Skeletal muscle tissue (tissue), 4 donors: ENCODE results near the gene KCP. TPM values are rescaled to one million over a fixed set of nuclear protein-coding genes. Genes with fewer than 3 reads are reported as not detected.

Source experiments
- H3K27ac ChIP-seq: one replicate; pipeline ENCODE4 v1.7.0; 2013; ENCODE audit warnings: mild to moderate bottlenecking, low read depth, low read length, inconsistent platforms
- H3K27me3 ChIP-seq, 3 donors: one replicate each; pipeline ENCODE4 v1.7.0; 2013; ENCODE audit warnings: low read length in 3 of 3; ENCODE audit not compliant: control insufficient read depth in 3 of 3, insufficient read depth in 3 of 3
- H3K36me3 ChIP-seq, 3 donors: one replicate each; pipeline ENCODE4 v1.7.0; 2013; ENCODE audit warnings: low read length in 3 of 3; ENCODE audit not compliant: control insufficient read depth in 3 of 3, insufficient read depth in 3 of 3
- H3K4me1 ChIP-seq, 3 donors: one replicate each; pipeline ENCODE4 v1.7.0; 2013; ENCODE audit warnings: low read length in 3 of 3, mild to moderate bottlenecking in 3 of 3; ENCODE audit not compliant: control insufficient read depth in 3 of 3, insufficient read depth in 3 of 3
- H3K4me3 ChIP-seq, 3 donors: one replicate each; pipeline ENCODE4 v1.7.0; 2013; ENCODE audit warnings: low read length in 3 of 3
- H3K9ac ChIP-seq, 3 donors: one replicate each; pipeline ENCODE4 v1.7.0; 2013; ENCODE audit warnings: low read length in 3 of 3, mild to moderate bottlenecking in 3 of 3, moderate library complexity in 2 of 3, low read depth in 1 of 3
- H3K9me3 ChIP-seq, 3 donors: one replicate each; pipeline ENCODE4 v1.7.0; 2013; ENCODE audit warnings: low read length in 3 of 3; ENCODE audit not compliant: control insufficient read depth in 3 of 3
- total RNA-seq: library from RNA; depleted of rRNA; stranded (reverse); fragments of >200 nt; gene quantifications from one replicate; pipeline ENCODE4 v1.2.3, GENCODE V29; 2014
- donor health status: Osteomylitis.

KCP gene
- under 0.01 TPM for total RNA-seq

DNA sequence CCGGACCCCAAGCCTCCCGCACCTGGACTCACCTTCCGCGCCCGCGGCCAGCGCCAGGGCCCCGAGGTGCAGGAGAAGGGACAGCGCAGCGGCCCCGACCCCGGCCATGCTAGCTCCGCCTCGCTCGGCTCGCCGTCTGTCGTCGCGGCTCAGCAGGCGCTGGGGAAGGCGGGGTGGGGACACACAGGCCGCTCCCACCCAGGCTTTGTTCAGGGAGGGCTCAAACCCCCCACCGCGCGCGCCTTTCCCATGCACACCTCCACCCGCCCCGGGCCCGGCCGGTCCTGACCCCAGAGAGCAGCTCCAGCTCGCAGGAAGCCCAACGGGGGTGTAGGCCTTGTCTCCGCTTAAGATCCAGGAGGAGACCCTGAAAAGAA lies at the start of gene KCP:
TSS of gene KCP (minus strand) at position 141 of the 377 bp plus-strand sequence. CDS start at position 108, 33 bp downstream.
- H3K27me3 ChIP-seq: peaks cover 46 to 57% (median 56%) of the 10 kb centered on the region in 3 donors
- H3K27ac ChIP-seq: peak within 1 kb of the TSS; percentile 25

DNA sequence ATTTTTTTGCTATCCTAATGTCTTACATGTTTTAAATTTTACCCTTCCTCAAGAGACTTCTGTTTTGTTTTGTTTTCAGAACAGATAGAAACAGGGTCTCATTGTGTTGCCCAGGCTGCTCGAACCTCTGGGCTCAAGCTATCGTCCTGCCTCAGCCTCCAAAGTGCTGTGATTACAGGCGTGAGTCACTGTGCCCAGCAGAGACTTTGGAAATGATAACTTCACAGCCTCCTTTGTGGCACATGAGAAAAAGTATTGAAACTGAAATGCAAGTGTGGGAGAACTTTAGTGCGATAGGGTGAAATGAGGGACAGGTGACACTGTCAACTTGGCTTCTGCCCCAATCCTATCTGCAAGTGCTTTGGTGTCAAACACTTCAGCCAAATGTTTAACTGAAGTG lies 48.8 kb upstream of the KCP start:
- H3K4me3 ChIP-seq: no peak overlapping the region
- H3K4me1 ChIP-seq: no peaks in the 10 kb centered on the region
- no peak overlapping the region for H3K9ac ChIP-seq
- no peaks in the 10 kb centered on the region for H3K27me3 ChIP-seq
- H3K9me3 ChIP-seq: no peaks in the 10 kb centered on the region
- H3K27ac ChIP-seq: no peak overlapping the region
- peaks cover 24 to 47% (median 36%) of the 10 kb centered on the region in 3 donors for H3K36me3 ChIP-seq

More for the DNA sequence above, at the start of gene KCP:
- Histone ChIP-seq H3K9me3 (no peaks in the 10 kb centered on the region), H3K9ac (peak within 1 kb of the TSS; percentile 10 to 40 (median 14)), H3K4me1 (peaks cover 0 to 6% (median 2%) of the 10 kb centered on the region in 3 donors), H3K4me3 (peak within 1 kb of the TSS in 1 of 3 donors; percentile 29), H3K36me3 (no peaks in the 10 kb centered on the region)

DNA sequence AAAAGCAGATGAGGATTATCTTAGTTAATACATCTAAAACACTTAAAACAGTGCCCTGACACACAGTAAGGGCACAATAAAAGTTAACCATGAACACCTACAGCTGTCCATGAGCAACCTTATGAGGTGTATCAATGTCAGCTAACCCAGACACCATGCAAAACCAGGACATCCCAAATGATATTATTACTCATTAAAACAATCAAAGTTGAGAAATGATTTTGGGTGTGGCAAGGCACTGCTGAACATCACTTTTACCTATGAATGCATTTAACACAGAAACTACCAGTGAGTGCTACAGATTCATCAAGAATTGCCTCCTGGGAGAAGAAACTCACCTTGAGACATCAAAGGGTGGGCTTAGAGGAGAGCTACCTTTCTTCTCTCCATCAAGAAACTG lies 45.5 kb upstream of the KCP start:
- Histone ChIP-seq H3K4me1 (no peaks in the 10 kb centered on the region), H3K36me3 (peaks cover 27 to 62% (median 46%) of the 10 kb centered on the region in 3 donors), H3K27ac (no peak overlapping the region), H3K4me3 (no peak overlapping the region), H3K9ac (no peak overlapping the region), H3K27me3 (no peaks in the 10 kb centered on the region), H3K9me3 (no peaks in the 10 kb centered on the region)

DNA sequence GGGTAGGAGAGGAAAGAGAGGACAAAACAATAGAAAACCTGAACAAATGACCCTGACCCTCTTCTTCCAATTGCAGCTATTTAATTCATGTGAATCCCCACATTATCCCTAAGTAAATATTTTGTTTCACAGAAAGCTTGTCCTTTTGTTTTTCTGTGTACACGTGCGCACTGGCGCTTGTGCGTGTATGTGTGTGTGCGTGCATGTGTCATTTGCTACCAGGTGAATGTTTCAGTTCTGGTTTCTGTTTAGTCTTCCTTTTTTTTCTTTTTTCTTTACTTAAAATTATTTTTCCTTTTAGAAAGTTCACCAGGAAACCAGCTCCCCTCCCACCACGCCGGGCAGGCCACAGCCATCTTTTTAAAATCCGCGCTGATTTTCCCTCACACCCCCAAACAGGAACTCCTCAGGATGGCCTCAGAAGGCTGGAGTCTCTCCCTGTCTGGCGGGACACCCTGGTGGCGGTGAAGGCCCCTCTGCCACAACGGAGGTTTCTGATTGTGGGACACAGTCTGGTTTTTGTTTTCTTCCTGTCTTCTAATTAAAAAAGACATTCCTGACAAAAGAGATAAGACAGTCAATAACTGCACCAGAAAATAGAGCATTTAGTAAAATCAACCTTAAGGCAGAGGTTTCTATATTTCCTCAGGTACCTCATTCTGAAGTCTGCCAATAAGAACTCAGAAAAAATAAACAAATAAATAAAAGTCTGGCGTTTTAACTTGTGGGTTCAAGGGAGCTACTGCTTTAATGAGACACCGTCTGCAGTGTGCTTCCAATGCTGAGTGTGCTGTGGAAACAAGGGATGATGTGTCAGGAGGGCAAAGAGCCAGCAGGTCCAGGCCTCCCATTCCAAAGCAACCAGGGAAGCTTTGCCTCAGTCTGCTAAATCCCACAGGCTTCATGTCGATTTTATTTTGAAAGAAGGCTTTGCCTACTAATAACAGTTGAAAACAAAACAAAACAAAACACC lies 44.6 kb upstream of the KCP start:
- Histone ChIP-seq H3K27me3 (no peaks in the 10 kb centered on the region), H3K36me3 (peaks cover 27 to 59% (median 46%) of the 10 kb centered on the region in 3 donors), H3K27ac (no peak overlapping the region)

DNA sequence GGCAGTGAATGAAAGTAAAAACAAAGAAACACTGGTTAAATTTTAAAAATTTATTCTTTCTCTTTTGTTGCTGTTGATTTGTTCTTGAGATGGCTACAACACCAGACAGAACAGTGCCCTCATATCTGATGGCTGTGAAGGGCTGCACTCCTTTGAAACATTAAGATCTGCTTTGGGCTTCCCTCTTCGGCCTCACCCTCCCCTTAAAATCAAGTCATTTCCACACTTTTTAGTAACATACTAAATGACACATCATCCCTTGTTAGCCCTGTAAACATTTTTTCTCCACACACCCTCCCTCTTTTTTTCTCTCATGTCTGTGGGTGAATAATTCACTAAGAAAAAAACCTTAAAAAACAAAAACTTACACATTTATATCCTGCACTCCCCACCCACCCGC lies 43.6 kb upstream of the KCP start:
- Histone ChIP-seq H3K36me3 (peaks cover 22 to 54% (median 43%) of the 10 kb centered on the region in 3 donors), H3K4me1 (no peaks in the 10 kb centered on the region), H3K27ac (no peak overlapping the region)

More for the DNA sequence above, 44.6 kb upstream of the KCP start:
- no peak overlapping the region for H3K9ac ChIP-seq
- no peaks in the 10 kb centered on the region for H3K9me3 ChIP-seq
- no peaks in the 10 kb centered on the region for H3K4me1 ChIP-seq
- H3K4me3 ChIP-seq: no peak overlapping the region

DNA sequence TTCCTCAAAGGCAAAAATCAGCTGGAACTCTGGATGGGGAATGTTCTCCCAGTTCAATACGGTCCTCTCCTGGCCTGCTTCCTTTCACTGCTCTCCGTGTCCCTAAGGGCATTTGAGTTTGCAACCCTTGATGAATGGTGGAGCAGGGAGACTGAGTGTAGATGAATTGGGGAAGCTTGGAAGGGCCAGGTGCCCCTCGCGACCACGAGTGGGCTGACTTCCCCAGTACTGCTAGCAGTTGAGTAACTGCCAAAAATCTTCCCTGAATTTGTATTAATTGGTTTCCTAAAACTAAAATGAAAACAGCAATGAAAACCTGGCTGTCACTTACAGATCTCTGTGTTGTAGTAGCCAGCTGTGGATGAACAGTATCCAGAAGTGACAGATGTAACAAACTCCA lies 40.8 kb upstream of the KCP start:
- no peak overlapping the region for H3K27ac ChIP-seq
- no peak overlapping the region for H3K9ac ChIP-seq
- H3K36me3 ChIP-seq: peaks cover 10 to 39% (median 25%) of the 10 kb centered on the region in 3 donors
- peaks cover 0 to 2% (median 0%) of the 10 kb centered on the region in 3 donors for H3K27me3 ChIP-seq
- H3K4me1 ChIP-seq: no peaks in the 10 kb centered on the region
- no peaks in the 10 kb centered on the region for H3K9me3 ChIP-seq
- H3K4me3 ChIP-seq: no peak overlapping the region

More for the DNA sequence above, 43.6 kb upstream of the KCP start:
- H3K9me3 ChIP-seq: no peaks in the 10 kb centered on the region
- H3K27me3 ChIP-seq: no peaks in the 10 kb centered on the region
- H3K4me3 ChIP-seq: no peak overlapping the region
- no peak overlapping the region for H3K9ac ChIP-seq

DNA sequence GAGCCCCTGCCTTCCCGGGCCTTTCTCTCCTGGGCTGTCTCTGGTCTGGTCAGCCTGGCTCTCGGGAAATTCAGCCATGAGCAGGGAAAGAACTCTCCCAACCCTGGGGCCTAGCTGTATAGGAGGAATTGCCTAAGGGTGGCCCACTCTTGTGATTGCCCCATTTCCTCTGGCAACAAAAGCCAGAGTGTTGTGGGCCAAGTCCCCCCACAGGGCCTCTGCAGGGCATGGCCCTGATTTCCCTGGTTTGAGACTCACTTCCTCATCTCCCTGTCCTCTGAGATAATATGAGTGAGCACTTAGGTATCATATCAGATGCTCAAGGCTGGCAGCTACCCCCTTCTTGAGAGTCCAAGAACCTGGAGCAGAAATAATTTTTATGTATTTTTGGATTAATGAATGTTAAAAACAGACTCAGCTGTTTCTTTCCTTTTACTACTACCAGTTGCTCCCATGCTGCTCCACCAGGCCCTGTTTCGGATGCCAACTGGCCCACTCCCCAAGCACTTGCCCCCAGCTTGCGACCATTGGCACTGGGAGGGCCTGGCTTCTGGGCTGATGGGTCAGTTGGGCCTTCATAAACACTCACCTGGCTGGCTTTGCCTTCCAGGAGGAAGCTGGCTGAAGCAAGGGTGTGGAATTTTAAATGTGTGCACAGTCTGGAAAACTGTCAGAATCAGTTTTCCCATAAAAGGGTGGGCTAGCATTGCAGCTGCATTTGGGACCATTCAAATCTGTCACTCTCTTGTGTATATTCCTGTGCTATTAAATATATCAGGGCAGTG lies 38.7 kb upstream of the KCP start:
- H3K27ac ChIP-seq: no peak overlapping the region
- no peak overlapping the region for H3K9ac ChIP-seq
- peaks cover 0 to 6% (median 3%) of the 10 kb centered on the region in 3 donors for H3K27me3 ChIP-seq
- H3K4me1 ChIP-seq: no peaks in the 10 kb centered on the region
- H3K36me3 ChIP-seq: peaks cover 7 to 20% (median 10%) of the 10 kb centered on the region in 3 donors
- no peak overlapping the region for H3K4me3 ChIP-seq
- H3K9me3 ChIP-seq: no peaks in the 10 kb centered on the region

DNA sequence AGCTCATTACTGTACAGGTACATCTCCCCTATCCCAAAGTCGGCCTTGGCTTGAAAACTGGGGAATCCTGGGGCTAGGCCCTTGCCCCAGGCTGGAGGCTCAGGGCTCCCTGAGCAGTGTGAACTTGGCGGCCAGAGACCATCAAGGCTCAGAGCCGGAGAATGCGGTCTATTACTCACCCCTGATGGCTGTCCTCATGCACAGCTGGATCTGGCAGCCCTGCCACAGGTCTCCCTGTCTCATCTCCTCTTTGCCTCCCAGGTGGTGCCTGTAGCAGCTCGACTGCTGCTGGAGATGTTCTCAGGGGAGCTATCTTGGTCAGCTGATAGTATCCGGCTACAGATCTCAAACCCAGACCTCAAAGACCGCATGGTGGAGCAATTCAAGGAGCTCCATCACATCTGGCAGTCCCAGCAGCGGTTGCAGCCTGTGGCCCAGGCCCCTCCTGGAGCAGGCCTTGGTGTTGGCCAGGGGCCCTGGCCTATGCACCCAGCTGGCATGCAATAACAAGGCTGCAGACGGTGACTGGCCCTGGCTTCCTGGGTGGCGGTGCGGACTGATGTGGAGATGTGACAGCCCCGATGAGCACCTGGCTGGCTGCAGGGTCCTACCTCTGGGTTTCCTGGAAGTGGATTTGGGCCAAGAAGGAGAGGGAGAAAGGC lies 37.9 kb upstream of the KCP start:
- no peaks in the 10 kb centered on the region for H3K9me3 ChIP-seq
- no peak overlapping the region for H3K27ac ChIP-seq
- H3K4me1 ChIP-seq: no peaks in the 10 kb centered on the region
- no peak overlapping the region for H3K4me3 ChIP-seq
- peaks cover 2 to 12% (median 2%) of the 10 kb centered on the region in 3 donors for H3K36me3 ChIP-seq
- peaks cover 0 to 6% (median 3%) of the 10 kb centered on the region in 3 donors for H3K27me3 ChIP-seq
- H3K9ac ChIP-seq: no peak overlapping the region

DNA sequence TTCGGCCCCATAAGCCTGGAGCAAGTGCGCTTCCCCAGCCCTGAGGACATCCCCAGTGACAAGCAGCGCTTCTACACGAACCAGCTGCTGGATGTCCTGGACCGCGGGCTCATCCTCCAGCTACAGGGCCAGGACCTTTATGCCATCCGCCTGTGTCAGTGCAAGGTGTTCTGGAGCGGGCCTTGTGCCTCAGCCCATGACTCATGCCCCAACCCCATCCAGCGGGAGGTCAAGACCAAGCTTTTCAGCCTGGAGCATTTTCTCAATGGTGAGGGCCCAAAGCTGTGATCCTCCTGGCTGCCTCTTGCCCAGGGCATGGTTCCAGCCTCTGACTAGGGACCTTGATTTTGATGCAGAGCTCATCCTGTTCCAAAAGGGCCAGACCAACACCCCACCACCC lies 37.3 kb upstream of the KCP start:
- Histone ChIP-seq H3K36me3 (peaks cover 0 to 9% (median 0%) of the 10 kb centered on the region in 3 donors), H3K27me3 (peaks cover 0 to 6% (median 3%) of the 10 kb centered on the region in 3 donors), H3K9ac (no peak overlapping the region), H3K4me1 (no peaks in the 10 kb centered on the region), H3K9me3 (no peaks in the 10 kb centered on the region), H3K4me3 (no peak overlapping the region), H3K27ac (no peak overlapping the region)
